Measurements from ENCODE around the gene EPB41. TPM values are rescaled to one million over a fixed set of nuclear protein-coding genes. Genes with fewer than 3 reads are reported as not detected.
"Not testable (repeated sequence)": the region's sequence is repeated elsewhere in the genome, so short reads cannot be mapped to it uniquely, and the experiment has no call there.

EPB41 gene
- total RNA-seq, 1 donor from 2014 or later, result 32.4 TPM

- no peak for DNase-seq (ENCODE audit: extremely low read depth, low read depth, low spot score)
These were observed 180.1 kb downstream of the EPB41 start for GRCh38 chr1:29094433-29094832.

GRCh38 chr1:29094954-29095353 lies 180.6 kb downstream of the EPB41 start:
- no peak for DNase-seq (ENCODE audit: extremely low read depth, low read depth, low spot score)

GRCh38 chr1:29096231-29096886 lies 182.0 kb downstream of the EPB41 start:
- no peak for DNase-seq (ENCODE audit: extremely low read depth, low read depth, low spot score)

GRCh38 chr1:29099286-29099685 lies 184.9 kb downstream of the EPB41 start:
- DNase-seq (ENCODE audit: extremely low read depth, low read depth, low spot score), result no peak

- no peak for DNase-seq (ENCODE audit: extremely low read depth, low read depth, low spot score)
These were observed 186.1 kb downstream of the EPB41 start for GRCh38 chr1:29100487-29100886.

- DNase-seq (ENCODE audit: extremely low read depth, low read depth, low spot score), result no peak
These were observed 191.5 kb downstream of the EPB41 start for GRCh38 chr1:29105822-29106221.

GRCh38 chr1:29108041-29108440 lies 193.7 kb downstream of the EPB41 start:
- DNase-seq (ENCODE audit: extremely low read depth, low read depth, low spot score), result not testable (repeated sequence)

- no peak for DNase-seq (ENCODE audit: extremely low read depth, low read depth, low spot score)
These were observed 198.5 kb downstream of the EPB41 start for GRCh38 chr1:29112705-29113412.

GRCh38 chr1:29113413-29114117 lies 199.2 kb downstream of the EPB41 start:
- no peak for DNase-seq (ENCODE audit: extremely low read depth, low read depth, low spot score)

GRCh38 chr1:29114654-29115053 lies 200.3 kb downstream of the EPB41 start:
- no peak for DNase-seq (ENCODE audit: extremely low read depth, low read depth, low spot score)

- no peak for DNase-seq (ENCODE audit: extremely low read depth, low read depth, low spot score)
These were observed 203.0 kb downstream of the EPB41 start for GRCh38 chr1:29117381-29117780.

- DNase-seq (ENCODE audit: extremely low read depth, low read depth, low spot score), result no peak
These were observed 205.0 kb downstream of the EPB41 start for GRCh38 chr1:29119121-29119929.

- no peak for DNase-seq (ENCODE audit: extremely low read depth, low read depth, low spot score)
These were observed 206.0 kb downstream of the EPB41 start for GRCh38 chr1:29120367-29120766.

GRCh38 chr1:29120947-29121485 lies 206.6 kb downstream of the EPB41 start:
- DNase-seq (ENCODE audit: extremely low read depth, low read depth, low spot score), result no peak

- no peak for DNase-seq (ENCODE audit: extremely low read depth, low read depth, low spot score)
These were observed 207.2 kb downstream of the EPB41 start for GRCh38 chr1:29121516-29121935.

GRCh38 chr1:29121936-29122681 lies 207.7 kb downstream of the EPB41 start:
- no peak for DNase-seq (ENCODE audit: extremely low read depth, low read depth, low spot score)

- no peak for DNase-seq (ENCODE audit: extremely low read depth, low read depth, low spot score)
These were observed 208.3 kb downstream of the EPB41 start for GRCh38 chr1:29122682-29123052.

- DNase-seq (ENCODE audit: extremely low read depth, low read depth, low spot score), result no peak
These were observed 208.9 kb downstream of the EPB41 start for GRCh38 chr1:29123053-29123886.

- no peak for DNase-seq (ENCODE audit: extremely low read depth, low read depth, low spot score)
These were observed 209.6 kb downstream of the EPB41 start, which contains the start of gene TMEM200B for GRCh38 chr1:29123887-29124365. TMEM200B (minus strand) TSS chr1:29123903; CDS start chr1:29121828, 2,075 bp downstream.

Measured in glomerular endothelial cell (primary cell).